PFSK-1 (cell line): ENCODE data around the gene ANXA7.

Source experiments
- POLR2AphosphoS5 ChIP-seq: IDR thresholded peaks from 2 replicates; pipeline ENCODE4 v1.6.1; 2012; ENCODE audit warnings: low read depth, mild to moderate bottlenecking, control low read depth, low read length, moderate library complexity
- SIN3A ChIP-seq: IDR thresholded peaks from 2 replicates; pipeline ENCODE4 v1.6.1; 2012; ENCODE audit warnings: mild to moderate bottlenecking, low read length, moderate library complexity, borderline replicate concordance; ENCODE audit not compliant: insufficient read depth
- TAF1 ChIP-seq: IDR thresholded peaks from 2 replicates; pipeline ENCODE4 v1.6.1; 2012; ENCODE audit warnings: low read length, control low read depth, borderline replicate concordance; ENCODE audit not compliant: insufficient read depth
- TF ChIP-seq, protein P1 (sequence below), 2 experiments: IDR thresholded peaks; 2 replicates each; pipeline versions ENCODE4 v1.6.1 to v1.8.0; 2011 to 2012; ENCODE audit warnings: low read depth in 2 of 2, low read length in 2 of 2, control low read depth in 1 of 2, inconsistent platforms in 1 of 2, mild to moderate bottlenecking in 1 of 2, moderate library complexity in 1 of 2; ENCODE audit not compliant: insufficient read depth in 1 of 2

- TF ChIP-seq POLR2AphosphoS5 (no peak), TAF1 (no peak), SIN3A (no peak)
- TF ChIP-seq, protein P1, sequence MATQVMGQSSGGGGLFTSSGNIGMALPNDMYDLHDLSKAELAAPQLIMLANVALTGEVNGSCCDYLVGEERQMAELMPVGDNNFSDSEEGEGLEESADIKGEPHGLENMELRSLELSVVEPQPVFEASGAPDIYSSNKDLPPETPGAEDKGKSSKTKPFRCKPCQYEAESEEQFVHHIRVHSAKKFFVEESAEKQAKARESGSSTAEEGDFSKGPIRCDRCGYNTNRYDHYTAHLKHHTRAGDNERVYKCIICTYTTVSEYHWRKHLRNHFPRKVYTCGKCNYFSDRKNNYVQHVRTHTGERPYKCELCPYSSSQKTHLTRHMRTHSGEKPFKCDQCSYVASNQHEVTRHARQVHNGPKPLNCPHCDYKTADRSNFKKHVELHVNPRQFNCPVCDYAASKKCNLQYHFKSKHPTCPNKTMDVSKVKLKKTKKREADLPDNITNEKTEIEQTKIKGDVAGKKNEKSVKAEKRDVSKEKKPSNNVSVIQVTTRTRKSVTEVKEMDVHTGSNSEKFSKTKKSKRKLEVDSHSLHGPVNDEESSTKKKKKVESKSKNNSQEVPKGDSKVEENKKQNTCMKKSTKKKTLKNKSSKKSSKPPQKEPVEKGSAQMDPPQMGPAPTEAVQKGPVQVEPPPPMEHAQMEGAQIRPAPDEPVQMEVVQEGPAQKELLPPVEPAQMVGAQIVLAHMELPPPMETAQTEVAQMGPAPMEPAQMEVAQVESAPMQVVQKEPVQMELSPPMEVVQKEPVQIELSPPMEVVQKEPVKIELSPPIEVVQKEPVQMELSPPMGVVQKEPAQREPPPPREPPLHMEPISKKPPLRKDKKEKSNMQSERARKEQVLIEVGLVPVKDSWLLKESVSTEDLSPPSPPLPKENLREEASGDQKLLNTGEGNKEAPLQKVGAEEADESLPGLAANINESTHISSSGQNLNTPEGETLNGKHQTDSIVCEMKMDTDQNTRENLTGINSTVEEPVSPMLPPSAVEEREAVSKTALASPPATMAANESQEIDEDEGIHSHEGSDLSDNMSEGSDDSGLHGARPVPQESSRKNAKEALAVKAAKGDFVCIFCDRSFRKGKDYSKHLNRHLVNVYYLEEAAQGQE (IDR thresholded peaks at IDR 0.05; ENCODE audit: insufficient read depth in 1 of 2, low read depth in 2 of 2, low read length in 2 of 2), result no peak
These were observed 19.6 kb upstream of the ANXA7 start, which contains the start of gene MSS51 for GRCh38 chr10:73433538-73433867.
